GM21447 (cell line): ENCODE measurements around the gene ALMS1.
A peak's percentile ranks its signal among the peaks of the same experiment; 100 is the strongest.
"Not testable (repeated sequence)": the region's sequence is repeated elsewhere in the genome, so short reads cannot be mapped to it uniquely, and the experiment has no call there.

ENCODE experiments used
- ATAC-seq: cut with Tn5 transposase; IDR thresholded peaks from one replicate; pipeline ENCODE4 v1.9.1; 2021; ENCODE audit not compliant: unreplicated experiment

ALMS1 gene

GRCh38 chr2:73614997-73615396, 229.4 kb downstream of the ALMS1 start:
- ATAC-seq: no peak

- ATAC-seq: not testable (repeated sequence)
These were observed 234.3 kb downstream of the ALMS1 start for GRCh38 chr2:73619925-73620324.

GRCh38 chr2:73624036-73624435, 238.4 kb downstream of the ALMS1 start:
- not testable (repeated sequence) for ATAC-seq

- ATAC-seq: not testable (repeated sequence)
These were observed 239.0 kb downstream of the ALMS1 start for GRCh38 chr2:73624625-73625024.

GRCh38 chr2:73626237-73626636, 240.6 kb downstream of the ALMS1 start:
- ATAC-seq: not testable (repeated sequence)

- peak; percentile 57 for ATAC-seq
These were observed 242.9 kb downstream of the ALMS1 start for GRCh38 chr2:73628493-73628892.

GRCh38 chr2:73630662-73631266, 245.1 kb downstream of the ALMS1 start:
- peak; percentile 50 for ATAC-seq

- not testable (repeated sequence) for ATAC-seq
These were observed 251.3 kb downstream of the ALMS1 start for GRCh38 chr2:73636977-73637376.

- ATAC-seq: no peak
These were observed 252.8 kb downstream of the ALMS1 start for GRCh38 chr2:73638429-73638828.

GRCh38 chr2:73640511-73640911, 254.9 kb downstream of the ALMS1 start:
- ATAC-seq: no peak

GRCh38 chr2:73640946-73641766, 255.5 kb downstream of the ALMS1 start:
- no peak for ATAC-seq

- ATAC-seq: no peak
These were observed 256.1 kb downstream of the ALMS1 start for GRCh38 chr2:73641767-73642062.

- ATAC-seq: no peak
These were observed 256.8 kb downstream of the ALMS1 start, which contains the start of gene NAT8 for GRCh38 chr2:73642338-73643018. Gene NAT8, minus strand, starts transcription at chr2:73642422. Its CDS starts 794 bp downstream, at chr2:73641628.

- ATAC-seq: not testable (repeated sequence)
These were observed 262.1 kb downstream of the ALMS1 start for GRCh38 chr2:73647690-73648089.

- ATAC-seq: no peak
These were observed 266.1 kb downstream of the ALMS1 start for GRCh38 chr2:73651591-73652230.

GRCh38 chr2:73652348-73652747, 266.7 kb downstream of the ALMS1 start:
- no peak for ATAC-seq

GRCh38 chr2:73654175-73654574, 268.5 kb downstream of the ALMS1 start:
- ATAC-seq: no peak
